Aorta (tissue), 5 donors: ENCODE measurements around the gene SFMBT2. TPM values are rescaled to one million over a fixed set of nuclear protein-coding genes. Genes with fewer than 3 reads are reported as not detected.
"Not testable (repeated sequence)": the region's sequence is repeated elsewhere in the genome, so short reads cannot be mapped to it uniquely, and the experiment has no call there.

Source experiments
- ATAC-seq: fragments of 200-7000 bp; cut with Tn5 transposase; one replicate; pipeline ENCODE4 v1.9.1; 2022; ENCODE audit warnings: moderate library complexity; ENCODE audit not compliant: low FRiP score
- DNase-seq, 2 donors: peaks; one replicate each; pipeline ENCODE4 v3.0.0-alpha.2; 2020
- H3K27ac ChIP-seq, 2 donors: one replicate each; pipeline ENCODE4 v1.5.1; 2013; ENCODE audit warnings: low read length in 2 of 2, mild to moderate bottlenecking in 2 of 2, moderate library complexity in 2 of 2, control low read depth in 1 of 2, inconsistent platforms in 1 of 2, low read depth in 1 of 2
- H3K27me3 ChIP-seq, 2 donors: one replicate each; pipeline ENCODE4 v1.6.1; 2013; ENCODE audit warnings: control low read depth in 1 of 2, low read length in 1 of 2, mild to moderate bottlenecking in 1 of 2, moderate library complexity in 1 of 2; ENCODE audit not compliant: insufficient read depth in 2 of 2, control insufficient read depth in 1 of 2
- H3K36me3 ChIP-seq, 2 donors: one replicate each; pipeline ENCODE4 v1.6.1; 2013; ENCODE audit warnings: control low read depth in 1 of 2, low read length in 1 of 2, mild to moderate bottlenecking in 1 of 2; ENCODE audit not compliant: insufficient read depth in 2 of 2, control insufficient read depth in 1 of 2
- H3K4me1 ChIP-seq, 2 donors: one replicate each; pipeline ENCODE4 v1.6.1; 2013; ENCODE audit warnings: low read length in 2 of 2, control low read depth in 1 of 2, mild to moderate bottlenecking in 1 of 2, moderate library complexity in 1 of 2; ENCODE audit not compliant: insufficient read depth in 2 of 2, control insufficient read depth in 1 of 2
- H3K4me3 ChIP-seq, 2 donors: one replicate each; pipeline ENCODE4 v1.5.1; 2013; ENCODE audit warnings: low read length in 2 of 2, control low read depth in 1 of 2, mild to moderate bottlenecking in 1 of 2
- H3K9me3 ChIP-seq: one replicate; pipeline ENCODE4 v1.6.1; 2013; ENCODE audit warnings: mild to moderate bottlenecking, low read length; ENCODE audit not compliant: control insufficient read depth
- WGBS, 2 donors: extraction: QIAGEN DNeasy Blood & Tissue Kit; methylation state at CpG; one replicate each; pipeline ENCODE4 v1.1.7; 2013; 5-methylcytosine and 5-hydroxymethylcytosine counted together
- intact Hi-C, 2 donors: fragments of 100-400 bp; cut with DNase I; formaldehyde crosslinking; loops; one replicate each; pipeline versions ENCODE4 v1.14.2 to v1.15.0; 2022
- polyA plus RNA-seq, 2 donors: library from polyadenylated mRNA; stranded (reverse); fragments of 200-250 nt; gene quantifications; one replicate each; pipeline ENCODE4 v1.2.3, GENCODE V29; 2013
- total RNA-seq, 2 donors: library from RNA; stranded (reverse); fragmentation: NEBNext Ultra II Directional; extraction: Animal tissue kit (Norgen Biotek cat#: 25700); gene quantifications; one replicate each; pipeline ENCODE4 v1.2.1, GENCODE V29; 2021
- donor health status: healthy with polysubstance abuse.
- donor health status: Bipolar disorder and iron deficiency.
- donor health status: DM: no; HTN: no; CAD: no.
- donor health status: DM: no; HTN: no; CAD: no.
- donor health status: DM: yes; HTN: yes; CAD: no.

Gene SFMBT2
- total and polyA plus RNA-seq, 4 donors, result 0.36 to 20.3 (median 5.2) TPM

- no peak overlapping the region for H3K4me3 ChIP-seq
- H3K4me1 ChIP-seq, result no peaks in the 10 kb centered on the region
- no peaks in the 10 kb centered on the region for H3K9me3 ChIP-seq
- ATAC-seq (no peak), DNase-seq (no peak)
- WGBS, 2 donors, result 70 to 76% methylated on average over 9 of the region's 9 CpGs
- H3K27me3 ChIP-seq, result no peaks in the 10 kb centered on the region
- intact Hi-C loops, result no loop called here
- no peak overlapping the region for H3K27ac ChIP-seq
- no peaks in the 10 kb centered on the region for H3K36me3 ChIP-seq
These were observed 222.3 kb downstream of the SFMBT2 start for GRCh38 chr10:7188456-7189050.

DNA sequence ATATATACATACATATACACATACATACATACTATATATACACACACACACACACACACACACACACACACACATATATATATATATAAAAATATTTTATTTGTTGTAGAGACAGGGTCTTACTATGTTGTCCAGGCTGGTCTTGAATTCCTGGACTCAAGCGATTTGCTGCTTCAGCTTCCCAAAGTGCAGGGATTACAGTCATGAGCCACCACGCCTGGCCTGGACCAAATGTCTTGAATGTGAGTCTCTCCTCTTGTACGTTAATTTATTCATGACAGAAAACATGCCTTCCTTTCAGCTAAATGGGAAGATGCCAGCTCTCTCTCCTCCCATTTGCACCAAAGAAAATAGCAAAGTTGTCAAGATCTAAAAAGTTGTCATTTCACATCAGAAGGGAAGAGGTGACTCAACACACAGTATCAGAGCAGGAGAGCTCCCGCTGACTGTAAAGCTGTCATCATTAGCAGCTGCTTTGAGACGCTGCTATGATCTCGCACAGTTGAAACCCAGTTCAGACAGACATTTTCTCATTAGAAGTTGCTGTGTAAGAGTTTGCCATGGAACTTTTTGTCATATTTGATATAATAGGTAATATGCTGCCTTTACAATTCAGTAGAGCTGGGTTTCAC, 224.3 kb downstream of the SFMBT2 start:
- H3K9me3 ChIP-seq, result no peaks in the 10 kb centered on the region
- DNase-seq (no peak), ATAC-seq (no peak)
- intact Hi-C loops, result no loop called here
- no peaks in the 10 kb centered on the region for H3K36me3 ChIP-seq
- H3K4me3 ChIP-seq, result no peak overlapping the region
- H3K27ac ChIP-seq, result no peak overlapping the region
- WGBS, 2 donors, result 51 to 63% methylated on average over 6 of the region's 6 CpGs
- no peaks in the 10 kb centered on the region for H3K4me1 ChIP-seq
- H3K27me3 ChIP-seq, result no peaks in the 10 kb centered on the region

GRCh38 chr10:7185367-7185690, 225.5 kb downstream of the SFMBT2 start:
- intact Hi-C loops, result no loop called here
- H3K9me3 ChIP-seq, result no peaks in the 10 kb centered on the region
- H3K4me1 ChIP-seq, result no peaks in the 10 kb centered on the region
- H3K27ac ChIP-seq, result no peak overlapping the region
- no peak overlapping the region for H3K4me3 ChIP-seq
- no peaks in the 10 kb centered on the region for H3K36me3 ChIP-seq
- WGBS, 2 donors, result 83 to 89% methylated on average over 4 of the region's 4 CpGs
- ATAC-seq (no peak), DNase-seq (no peak)
- H3K27me3 ChIP-seq, result no peaks in the 10 kb centered on the region

GRCh38 chr10:7184660-7185366, 226.0 kb downstream of the SFMBT2 start:
- DNase-seq, result no peak
- Histone ChIP-seq H3K36me3 (no peaks in the 10 kb centered on the region), H3K4me1 (no peaks in the 10 kb centered on the region), H3K9me3 (no peaks in the 10 kb centered on the region), H3K4me3 (no peak overlapping the region), H3K27me3 (no peaks in the 10 kb centered on the region), H3K27ac (no peak overlapping the region)
- intact Hi-C loops, result no loop called here
- 80 to 86% methylated on average over 14 of the region's 14 CpGs for WGBS, 2 donors
- peak; percentile 50 for ATAC-seq

GRCh38 chr10:7184116-7184515, 226.7 kb downstream of the SFMBT2 start:
- DNase-seq, H3K36me3 ChIP-seq, H3K4me3 ChIP-seq, H3K27me3 ChIP-seq, intact Hi-C loops, H3K4me1 ChIP-seq, ATAC-seq, H3K9me3 ChIP-seq, H3K27ac ChIP-seq: not testable (repeated sequence)
- 91 to 100% methylated on average over 2 of the region's 2 CpGs for WGBS, 2 donors

- H3K27me3 ChIP-seq, DNase-seq, H3K4me1 ChIP-seq, intact Hi-C loops, H3K36me3 ChIP-seq, ATAC-seq, H3K9me3 ChIP-seq, H3K27ac ChIP-seq, H3K4me3 ChIP-seq: not testable (repeated sequence)
- WGBS, 2 donors, result 92 to 93% methylated on average over 1 of the region's 1 CpG
These were observed 228.5 kb downstream of the SFMBT2 start for GRCh38 chr10:7182327-7182726.

DNA sequence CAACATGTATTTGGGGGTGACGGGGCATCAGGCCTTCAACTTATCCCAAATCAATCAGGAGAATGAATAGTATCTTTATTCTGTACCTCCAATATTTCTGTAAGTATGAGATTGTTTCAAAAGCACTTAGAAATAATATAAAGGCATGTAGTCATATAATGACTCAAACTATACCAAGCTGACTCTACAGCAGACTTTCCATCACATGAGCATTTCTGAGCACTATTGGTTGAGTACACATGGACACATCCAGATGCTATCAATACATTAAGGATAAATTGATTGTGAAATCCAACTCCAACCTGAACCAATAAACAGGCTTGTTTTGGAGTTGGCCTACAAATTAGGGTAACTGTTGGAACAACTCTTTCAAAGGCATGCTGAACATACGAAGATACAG, 229.4 kb downstream of the SFMBT2 start:
- Histone ChIP-seq H3K27ac (no peak overlapping the region), H3K27me3 (no peaks in the 10 kb centered on the region), H3K4me3 (no peak overlapping the region), H3K36me3 (no peaks in the 10 kb centered on the region), H3K9me3 (no peaks in the 10 kb centered on the region), H3K4me1 (no peaks in the 10 kb centered on the region)
- ATAC-seq (no peak), DNase-seq (no peak)
- WGBS, 2 donors, result 93 to 96% methylated on average over 2 of the region's 2 CpGs
- intact Hi-C loops, result no loop called here

DNA sequence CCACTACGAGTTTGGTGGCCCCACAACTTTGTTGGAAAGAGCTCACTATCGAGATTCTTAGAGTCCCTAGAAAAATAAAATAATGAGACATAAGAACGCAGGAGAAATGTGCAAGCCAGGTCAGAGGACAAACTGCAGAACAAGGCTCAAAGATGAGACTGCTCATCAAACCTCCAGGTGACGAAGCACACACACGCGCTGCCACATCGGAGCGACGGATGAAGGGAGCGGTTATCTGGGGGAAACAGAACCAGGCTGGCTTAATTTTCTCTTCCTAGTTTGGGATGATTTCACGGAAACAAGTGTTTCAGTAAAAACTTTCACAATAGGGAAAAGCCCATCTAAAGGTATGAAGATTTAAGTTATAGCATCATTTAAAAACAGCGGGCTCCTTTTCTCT, 231.3 kb downstream of the SFMBT2 start:
- intact Hi-C loops, result no loop called here
- no peak overlapping the region for H3K4me3 ChIP-seq
- H3K27ac ChIP-seq, result no peak overlapping the region
- H3K27me3 ChIP-seq, result no peaks in the 10 kb centered on the region
- no peaks in the 10 kb centered on the region for H3K4me1 ChIP-seq
- H3K9me3 ChIP-seq, result no peaks in the 10 kb centered on the region
- WGBS, 2 donors, result 86% methylated on average over 12 of the region's 12 CpGs
- ATAC-seq (no peak), DNase-seq (no peak)
- H3K36me3 ChIP-seq, result no peaks in the 10 kb centered on the region

- ATAC-seq (no peak), DNase-seq (no peak)
- H3K4me1 ChIP-seq, result no peaks in the 10 kb centered on the region
- no peaks in the 10 kb centered on the region for H3K9me3 ChIP-seq
- H3K27me3 ChIP-seq, result no peaks in the 10 kb centered on the region
- WGBS, 2 donors, result 76 to 84% methylated on average over 11 of the region's 11 CpGs
- intact Hi-C loops, result no loop called here
- H3K4me3 ChIP-seq, result no peak overlapping the region
- H3K27ac ChIP-seq, result no peak overlapping the region
- no peaks in the 10 kb centered on the region for H3K36me3 ChIP-seq
These were observed 236.9 kb downstream of the SFMBT2 start for GRCh38 chr10:7173948-7174347.
